NCI-H2029 (cell line): ENCODE data around the gene NCOR2.

Experiments used
- DNase-seq: peaks from one replicate; lab custom pipeline; 2025; lab: John Stamatoyannopoulos, UW

The NCOR2 gene

GRCh38 chr12:124543590-124544310 is 23.7 kb downstream of the NCOR2 start:
- DNase-seq, result no peak

DNA sequence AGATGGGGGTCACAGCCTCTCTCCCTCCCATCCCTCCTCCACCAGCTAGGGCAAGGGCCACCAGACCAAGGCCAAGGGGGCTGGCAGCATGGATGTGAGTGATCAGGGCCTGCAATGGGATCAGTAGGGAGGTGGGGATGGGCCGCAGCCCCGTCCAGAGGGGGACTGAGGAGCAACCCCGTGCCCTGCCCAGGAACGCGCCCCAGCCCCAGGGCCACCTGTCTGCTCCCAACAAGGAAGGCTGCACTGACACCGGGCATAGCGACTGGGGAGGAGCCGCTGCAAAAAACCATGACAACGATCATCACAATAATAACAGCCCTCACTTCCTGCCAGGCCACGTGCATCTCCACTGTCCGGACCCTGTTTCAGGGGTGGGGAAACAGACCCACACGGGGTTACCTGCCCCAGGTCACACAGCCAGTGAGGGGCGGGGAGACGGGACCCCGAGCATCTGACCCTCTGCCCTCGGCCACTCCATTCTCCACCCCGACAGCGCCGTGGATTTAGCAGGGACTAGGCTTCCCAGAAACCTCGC is 24.3 kb downstream of the NCOR2 start:
- DNase-seq, result peak; percentile 19

- no peak for DNase-seq
These were observed 25.1 kb downstream of the NCOR2 start for GRCh38 chr12:124542021-124542949.

GRCh38 chr12:124541322-124541721 is 26.1 kb downstream of the NCOR2 start:
- no peak for DNase-seq

DNA sequence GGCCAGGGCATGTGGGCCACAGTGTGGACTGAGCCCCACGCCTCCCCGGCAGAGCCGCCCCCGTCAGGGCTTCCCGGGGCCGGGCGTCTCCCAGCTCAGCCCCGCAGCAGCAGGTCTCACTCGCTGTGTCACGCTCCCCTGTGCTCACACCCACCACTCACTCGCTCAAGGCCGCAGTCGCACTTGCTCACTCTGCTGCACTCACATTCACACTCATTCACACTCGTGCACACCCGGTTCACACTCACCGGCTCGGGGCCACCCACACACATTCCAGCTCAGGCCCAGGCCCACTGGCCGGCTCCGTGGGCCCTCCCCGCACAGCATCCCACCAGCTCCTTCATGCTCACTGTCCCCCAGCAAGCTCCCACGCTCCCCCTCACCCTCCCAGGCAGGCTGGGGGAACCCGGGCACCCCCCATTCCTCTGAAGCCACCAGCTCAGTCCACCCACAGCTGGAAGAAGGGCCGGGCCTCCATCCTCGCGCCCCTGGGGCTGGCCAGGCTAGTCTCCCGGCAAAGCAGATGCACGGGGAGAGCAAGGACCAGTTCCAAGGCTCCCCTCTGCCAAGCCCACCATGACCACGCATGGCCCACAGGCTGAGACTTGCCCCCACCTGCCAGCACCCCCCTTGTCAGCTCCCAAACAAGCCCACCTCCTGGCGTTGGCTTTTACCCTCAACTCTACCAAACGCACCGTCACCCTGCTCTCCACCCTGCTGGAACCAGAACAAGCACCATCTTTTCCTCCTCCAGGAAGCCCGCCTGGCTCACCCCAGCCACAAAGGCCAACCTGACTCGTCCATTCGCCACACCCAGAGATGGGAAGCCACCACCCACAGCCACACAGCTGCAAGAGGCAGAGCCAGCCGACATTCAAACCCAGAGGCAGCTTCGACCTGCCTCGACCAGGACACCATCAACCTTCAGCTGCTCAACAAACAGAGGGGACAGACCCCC is 28.0 kb downstream of the NCOR2 start:
- DNase-seq, result no peak

GRCh38 chr12:124538194-124539082 is 29.0 kb downstream of the NCOR2 start:
- no peak for DNase-seq

GRCh38 chr12:124537525-124538193 is 29.8 kb downstream of the NCOR2 start:
- peak; percentile 28 for DNase-seq

DNA sequence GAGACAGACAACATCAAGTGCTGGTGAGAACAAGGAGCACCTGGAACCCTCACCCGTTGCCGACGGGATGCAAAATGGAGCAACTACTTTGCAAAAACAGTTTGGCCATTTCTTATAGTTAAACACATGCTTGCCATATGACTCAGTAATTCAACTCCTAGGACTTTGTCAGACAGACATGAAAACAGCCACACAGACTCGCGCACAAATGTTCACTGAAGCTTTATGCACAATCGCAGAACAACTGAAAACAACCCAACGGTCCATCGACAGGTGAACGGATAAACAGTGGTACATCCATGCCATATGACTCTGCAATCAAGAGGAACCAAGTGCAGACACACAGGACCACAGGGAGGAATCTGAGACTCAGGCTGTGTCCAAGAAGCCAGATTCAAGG is 30.8 kb downstream of the NCOR2 start:
- no peak for DNase-seq

GRCh38 chr12:124534776-124535740 is 32.4 kb downstream of the NCOR2 start:
- DNase-seq, result no peak

GRCh38 chr12:124533456-124533855 is 34.0 kb downstream of the NCOR2 start:
- no peak for DNase-seq

DNA sequence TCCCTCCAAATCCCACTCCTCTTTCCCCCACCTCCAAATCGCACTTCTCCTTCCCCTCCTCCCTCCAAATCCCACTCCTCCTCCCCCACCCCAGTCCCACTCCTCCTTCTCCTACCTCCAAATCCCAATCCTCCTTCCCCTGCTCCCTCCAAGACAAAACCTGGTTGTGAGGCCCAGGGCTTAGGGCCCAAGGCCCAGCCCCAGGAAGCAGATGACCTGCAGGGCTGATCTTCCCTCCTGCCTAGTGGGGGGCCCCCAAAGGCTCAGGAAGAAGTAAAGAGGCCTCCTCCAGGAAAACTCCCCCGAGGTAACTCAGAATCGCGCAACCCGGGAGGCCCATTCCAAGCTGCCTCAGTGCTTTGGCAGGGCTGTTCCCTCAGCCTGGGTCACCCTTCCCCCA is 34.4 kb downstream of the NCOR2 start:
- DNase-seq, result no peak

GRCh38 chr12:124532331-124532750 is 35.1 kb downstream of the NCOR2 start:
- DNase-seq, result no peak

DNA sequence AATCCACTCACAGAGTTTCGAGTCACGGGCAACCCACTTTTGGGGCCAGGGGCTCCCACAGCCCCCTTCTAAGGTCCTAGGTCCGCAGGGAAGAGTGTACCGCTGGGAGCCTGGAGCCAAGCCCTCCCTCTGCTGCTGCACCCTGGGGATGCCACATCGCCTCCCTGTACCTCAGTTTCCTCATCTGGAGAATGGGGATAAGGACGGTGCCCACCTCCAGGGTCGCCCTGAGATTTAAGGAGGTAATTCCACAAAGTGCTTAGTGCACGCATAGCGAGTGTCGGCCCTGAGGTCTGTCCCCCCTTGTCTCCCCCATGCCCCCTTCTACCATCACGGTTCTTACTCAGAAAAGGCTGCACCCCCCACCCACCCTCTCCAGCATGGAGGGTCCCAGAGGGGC is 35.5 kb downstream of the NCOR2 start:
- no peak for DNase-seq

GRCh38 chr12:124531281-124531745 is 36.1 kb downstream of the NCOR2 start:
- DNase-seq, result no peak

DNA sequence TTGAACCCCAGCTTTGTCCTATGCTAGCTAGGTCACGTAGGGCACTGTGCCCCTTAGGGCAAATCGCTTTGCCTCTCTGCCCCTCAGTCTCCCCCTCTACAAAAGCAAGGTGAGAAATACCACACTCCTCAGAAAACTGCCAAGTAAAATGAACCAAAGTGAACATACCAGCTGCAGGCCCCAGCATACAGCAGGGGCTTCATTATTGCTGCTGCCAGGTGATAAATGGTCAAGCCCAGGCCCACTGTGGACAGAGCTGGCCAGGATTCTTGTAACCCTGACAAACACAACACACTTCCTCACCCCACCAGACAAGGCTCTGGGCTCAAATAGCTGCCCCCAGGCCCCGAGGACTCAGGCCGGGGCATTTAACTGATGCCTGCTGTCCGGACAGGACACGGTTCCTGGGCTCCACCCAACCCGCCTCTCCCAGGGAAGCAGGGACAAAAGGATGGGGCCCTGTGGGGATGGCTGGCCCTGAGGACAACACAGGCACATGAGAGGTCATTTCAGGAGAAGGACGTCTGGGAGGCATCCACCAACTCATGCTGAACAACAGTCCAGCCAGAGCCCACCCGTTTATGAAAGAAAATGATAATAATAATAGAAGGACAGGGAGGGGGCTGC is 36.7 kb downstream of the NCOR2 start:
- no peak for DNase-seq

DNA sequence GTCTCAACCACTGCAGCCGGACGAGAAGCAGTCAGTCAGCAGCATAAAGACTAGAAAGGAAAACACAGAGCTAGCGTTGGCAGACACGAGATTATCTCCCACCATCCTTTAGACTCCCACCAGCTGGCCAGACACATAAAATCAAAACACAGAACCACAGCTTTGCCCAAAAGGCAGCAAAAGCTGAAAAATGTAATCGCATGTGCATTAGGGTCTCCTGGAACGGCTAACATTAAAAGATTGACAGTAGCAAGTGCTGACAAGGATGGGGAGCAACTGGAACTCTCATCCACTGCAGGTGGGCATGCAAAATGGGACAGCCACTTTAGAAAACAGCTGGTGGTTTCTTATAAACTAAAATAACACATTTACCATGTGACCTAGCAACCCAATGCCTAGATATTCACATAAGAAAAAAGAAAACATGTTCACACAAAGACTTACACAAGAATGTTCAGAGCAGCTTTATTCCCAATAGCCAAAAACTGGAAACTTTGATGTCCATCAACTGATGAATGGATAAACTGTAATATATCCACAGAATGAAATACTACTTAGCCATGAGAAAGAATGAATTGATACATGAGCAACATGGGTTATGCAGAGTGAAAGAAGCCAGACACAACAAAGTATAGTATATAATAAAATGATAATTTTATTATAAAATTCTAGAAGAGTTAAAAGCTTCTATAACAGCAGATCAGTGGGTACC is 37.7 kb downstream of the NCOR2 start:
- no peak for DNase-seq

GRCh38 chr12:124527861-124528561 is 39.4 kb downstream of the NCOR2 start:
- no peak for DNase-seq
